GM21619 (cell line): ENCODE measurements around the gene CSNK1G1.
"Not testable (repeated sequence)": the region's sequence is repeated elsewhere in the genome, so short reads cannot be mapped to it uniquely, and the experiment has no call there.

Source experiments
- ATAC-seq: cut with Tn5 transposase; IDR thresholded peaks from one replicate; pipeline ENCODE4 v1.9.1; 2021; ENCODE audit not compliant: unreplicated experiment

CSNK1G1 gene

GRCh38 chr15:64246364-64247189 lies 109.4 kb downstream of the CSNK1G1 start:
- ATAC-seq, result peak; percentile 87

- no peak for ATAC-seq
Measured at GRCh38 chr15:64245405-64245804, 110.6 kb downstream of the CSNK1G1 start.

GRCh38 chr15:64237677-64238076 lies 118.3 kb downstream of the CSNK1G1 start:
- no peak for ATAC-seq

GRCh38 chr15:64236156-64236894 lies 119.6 kb downstream of the CSNK1G1 start:
- ATAC-seq, result no peak

- no peak for ATAC-seq
Measured at GRCh38 chr15:64235552-64235951, 120.4 kb downstream of the CSNK1G1 start.

GRCh38 chr15:64233299-64233698 lies 122.7 kb downstream of the CSNK1G1 start:
- ATAC-seq, result no peak

- ATAC-seq, result no peak
Measured at GRCh38 chr15:64232400-64232799, 123.6 kb downstream of the CSNK1G1 start.

GRCh38 chr15:64229129-64229724 lies 126.7 kb downstream of the CSNK1G1 start:
- ATAC-seq, result no peak

GRCh38 chr15:64225804-64226203 lies 130.2 kb downstream of the CSNK1G1 start:
- ATAC-seq, result no peak

GRCh38 chr15:64224511-64224910 lies 131.5 kb downstream of the CSNK1G1 start:
- ATAC-seq, result no peak

GRCh38 chr15:64223882-64224281 lies 132.1 kb downstream of the CSNK1G1 start:
- ATAC-seq, result no peak

GRCh38 chr15:64222573-64223366 lies 133.2 kb downstream of the CSNK1G1 start:
- no peak for ATAC-seq

- ATAC-seq, result not testable (repeated sequence)
Measured at GRCh38 chr15:64221911-64222310, 134.1 kb downstream of the CSNK1G1 start.

GRCh38 chr15:64217429-64217750 lies 138.6 kb downstream of the CSNK1G1 start:
- not testable (repeated sequence) for ATAC-seq

- ATAC-seq, result no peak
Measured at GRCh38 chr15:64216730-64217428, 139.1 kb downstream of the CSNK1G1 start.

GRCh38 chr15:64216196-64216595 lies 139.8 kb downstream of the CSNK1G1 start:
- no peak for ATAC-seq

GRCh38 chr15:64213646-64214045 lies 142.3 kb downstream of the CSNK1G1 start:
- ATAC-seq, result no peak

GRCh38 chr15:64211696-64212095 lies 144.3 kb downstream of the CSNK1G1 start:
- ATAC-seq, result no peak

- no peak for ATAC-seq
Measured at GRCh38 chr15:64210371-64210770, 145.6 kb downstream of the CSNK1G1 start.

GRCh38 chr15:64209680-64210334 lies 146.2 kb downstream of the CSNK1G1 start:
- no peak for ATAC-seq
